GM18517 (cell line): ENCODE data around the gene SMC4.

Source experiments
- ATAC-seq: cut with Tn5 transposase; IDR thresholded peaks from one replicate; pipeline ENCODE4 v1.9.1; 2021; ENCODE audit warnings: mild to moderate bottlenecking, moderate library complexity; ENCODE audit not compliant: unreplicated experiment

The SMC4 gene

GRCh38 chr3:160394009-160394392 lies 5.4 kb upstream of the SMC4 start:
- ATAC-seq = no peak

GRCh38 chr3:160395297-160395696 lies 4.2 kb upstream of the SMC4 start:
- no peak for ATAC-seq

- peak; percentile 24 for ATAC-seq
These were observed 678 bp upstream of the SMC4 start for GRCh38 chr3:160398820-160399124.

- ATAC-seq = no peak
These were observed 716 bp downstream of the SMC4 start for GRCh38 chr3:160400030-160400701.

- no peak for ATAC-seq
These were observed 1.3 kb downstream of the SMC4 start for GRCh38 chr3:160400702-160401150.

GRCh38 chr3:160401291-160402095 lies 2.0 kb downstream of the SMC4 start:
- ATAC-seq = no peak

GRCh38 chr3:160402221-160403027 lies 3.0 kb downstream of the SMC4 start:
- no peak for ATAC-seq

GRCh38 chr3:160403028-160403545 lies 3.6 kb downstream of the SMC4 start:
- no peak for ATAC-seq

GRCh38 chr3:160403796-160404470 lies 4.5 kb downstream of the SMC4 start:
- ATAC-seq = no peak

- no peak for ATAC-seq
These were observed 10.6 kb downstream of the SMC4 start for GRCh38 chr3:160409812-160410610.

- no peak for ATAC-seq
These were observed 13.0 kb downstream of the SMC4 start for GRCh38 chr3:160412477-160412876.

GRCh38 chr3:160413613-160414248 lies 14.3 kb downstream of the SMC4 start:
- peak; percentile 84 for ATAC-seq

- ATAC-seq = no peak
These were observed 17.9 kb downstream of the SMC4 start for GRCh38 chr3:160417311-160417710.

- no peak for ATAC-seq
These were observed 28.5 kb downstream of the SMC4 start for GRCh38 chr3:160427832-160428424.

GRCh38 chr3:160434071-160434470 lies 34.6 kb downstream of the SMC4 start:
- no peak for ATAC-seq

- no peak for ATAC-seq
These were observed 35.6 kb downstream of the SMC4 start for GRCh38 chr3:160435095-160435494.

GRCh38 chr3:160435747-160436146 lies 36.3 kb downstream of the SMC4 start:
- no peak for ATAC-seq

- no peak for ATAC-seq
These were observed 37.6 kb downstream of the SMC4 start for GRCh38 chr3:160437083-160437455.

GRCh38 chr3:160440687-160441086 lies 41.2 kb downstream of the SMC4 start:
- ATAC-seq = no peak
